Lung (tissue), 13 donors: ENCODE measurements around the gene ZNF354B. TPM values are rescaled to one million over a fixed set of nuclear protein-coding genes. Genes with fewer than 3 reads are reported as not detected.

Experiments
- ATAC-seq: fragments of 200-7000 bp; cut with Tn5 transposase; one replicate; pipeline ENCODE4 v1.9.1; 2020; ENCODE audit warnings: moderate number of reproducible peaks; ENCODE audit not compliant: insufficient read depth, low FRiP score
- DNase-seq, 3 donors: peaks; one replicate each; pipeline ENCODE4 v3.0.0-alpha.2; 2013 to 2017
- H3K27ac ChIP-seq, 2 donors: one replicate each; pipeline ENCODE4 v1.5.1; 2013; ENCODE audit warnings: mild to moderate bottlenecking in 2 of 2, moderate library complexity in 2 of 2, control low read depth in 1 of 2, inconsistent platforms in 1 of 2, low read depth in 1 of 2, low read length in 1 of 2
- H3K27me3 ChIP-seq, 3 donors: one replicate each; pipeline ENCODE4 v1.5.1; 2013; ENCODE audit warnings: low read length in 2 of 3; ENCODE audit not compliant: control insufficient read depth in 3 of 3, insufficient read depth in 3 of 3
- H3K36me3 ChIP-seq, 4 donors: one replicate each; pipeline ENCODE4 v1.5.1; 2013; ENCODE audit warnings: low read length in 4 of 4, mild to moderate bottlenecking in 1 of 4, moderate library complexity in 1 of 4; ENCODE audit not compliant: control insufficient read depth in 4 of 4, insufficient read depth in 4 of 4
- H3K4me1 ChIP-seq, 5 donors: one replicate each; pipeline ENCODE4 v1.5.1; 2013; ENCODE audit warnings: low read length in 5 of 5, mild to moderate bottlenecking in 2 of 5, moderate library complexity in 1 of 5; ENCODE audit not compliant: control insufficient read depth in 5 of 5, insufficient read depth in 5 of 5
- H3K4me3 ChIP-seq: one replicate; pipeline ENCODE4 v1.5.1; 2013; ENCODE audit warnings: mild to moderate bottlenecking, control low read depth, moderate library complexity
- H3K9ac ChIP-seq, 2 donors: one replicate each; pipeline ENCODE4 v1.5.1; 2013; ENCODE audit warnings: low read length in 2 of 2, control low read depth in 1 of 2; ENCODE audit not compliant: insufficient read depth in 1 of 2
- H3K9me3 ChIP-seq, 4 donors: one replicate each; pipeline ENCODE4 v1.5.1; 2013; ENCODE audit warnings: low read length in 3 of 4, mild to moderate bottlenecking in 1 of 4, moderate library complexity in 1 of 4; ENCODE audit not compliant: control insufficient read depth in 4 of 4, insufficient read depth in 3 of 4
- CTCF ChIP-seq: IDR thresholded peaks from 2 replicates; pipeline ENCODE4 v1.5.1; 2012; ENCODE audit warnings: mild to moderate bottlenecking; ENCODE audit errors: control extremely low read depth, extremely low read depth
- WGBS, 2 donors: extraction: QIAGEN DNeasy Blood & Tissue Kit; methylation state at CpG; one replicate each; pipeline ENCODE4 v1.1.7; 2013; 5-methylcytosine and 5-hydroxymethylcytosine counted together
- polyA plus RNA-seq, 2 donors: library from polyadenylated mRNA; stranded (reverse); fragments of 200-250 nt; gene quantifications; one replicate each; pipeline ENCODE4 v1.2.1, GENCODE V29; 2013
- small RNA-seq: library from RNA; depleted of rRNA; stranded (forward); fragments of <200 nt; gene quantifications from one replicate; pipeline ENCODE3, GENCODE V24; 2014; ENCODE audit warnings: low replicate concordance
- total RNA-seq, 2 donors: library from RNA; depleted of rRNA in 1 of 2; stranded (reverse); fragments of >200 nt in 1 of 2; gene quantifications; one replicate each; pipeline ENCODE4 v1.2.1, GENCODE V29; 2014 to 2021
- donor health status: control.
- donor health status: control.
- donor health status: Bipolar disorder and iron deficiency.
- donor health status: healthy.
- donor health status: DM: yes; HTN: yes; CAD: no.

Gene ZNF354B
- total and polyA plus RNA-seq, 4 donors, result 4.5 to 27.4 (median 12.2) TPM

GRCh38 chr5:178902849-178903248, 43.1 kb downstream of the ZNF354B start:
- DNase-seq (no peak), ATAC-seq (no peak)
- H3K9me3 ChIP-seq, result peaks cover 0 to 21% (median 10%) of the 10 kb centered on the region in 4 donors
- H3K4me3 ChIP-seq, result no peak overlapping the region
- H3K36me3 ChIP-seq, result peaks cover 0 to 17% (median 9%) of the 10 kb centered on the region in 4 donors
- H3K27me3 ChIP-seq, result no peaks in the 10 kb centered on the region
- H3K9ac ChIP-seq, result no peak overlapping the region
- no peaks in the 10 kb centered on the region for H3K4me1 ChIP-seq
- TF ChIP-seq CTCF, result no peak
- no peak overlapping the region for H3K27ac ChIP-seq
- 77 to 97% methylated on average over 3 of the region's 3 CpGs for WGBS, 2 donors

- WGBS, 2 donors, result 94 to 96% methylated on average over 11 of the region's 11 CpGs
- Histone ChIP-seq H3K9ac (no peak overlapping the region), H3K27ac (no peak overlapping the region), H3K9me3 (peaks cover 28 to 72% (median 62%) of the 10 kb centered on the region in 4 donors), H3K27me3 (no peaks in the 10 kb centered on the region), H3K4me1 (no peaks in the 10 kb centered on the region), H3K4me3 (no peak overlapping the region), H3K36me3 (peaks cover 7 to 52% (median 23%) of the 10 kb centered on the region in 4 donors)
- no peak for TF ChIP-seq CTCF
- no peak for ATAC-seq
- DNase-seq, result no peak
Observed at GRCh38 chr5:178931846-178932760, 72.3 kb downstream of the ZNF354B start.

Small RNAs within 50 kb of the gene (small RNA-seq; reads per million reads assigned to genes)
- gene AC126915.2 (not detected), gene AC126915.3 (not detected)

Other genes starting within 250 kb of the ZNF354B start
- 10 to 100 TPM; 21.8 to 85.7 TPM for gene CLK4, start 232.9 kb upstream of the ZNF354B start, total RNA-seq
- 10 to 100 TPM; 12.6 to 35.2 TPM for gene CLK4, start 232.9 kb upstream of the ZNF354B start, polyA plus RNA-seq
- 10 to 100 TPM; 10.1 to 12.0 TPM for gene ZNF354A, start 129.3 kb upstream of the ZNF354B start, total RNA-seq
- 10 to 100 TPM in 1 of 2 donors, 1 to 10 TPM in 1; 7.9 to 12.1 TPM for gene ZNF354A, start 129.3 kb upstream of the ZNF354B start, polyA plus RNA-seq
- gene ZFP2, start 36.0 kb downstream of the ZNF354B start, total RNA-seq, result 1 to 10 TPM; 1.5 to 5.3 TPM
- gene ZFP2, start 36.0 kb downstream of the ZNF354B start, polyA plus RNA-seq, result 1 to 10 TPM in 1 of 2 donors, under 1 TPM in 1; 0.35 to 1.1 TPM
- gene ZNF454, start 81.2 kb downstream of the ZNF354B start, total RNA-seq, result 1 to 10 TPM; 3.5 to 5.6 TPM
- 1 to 10 TPM in 1 of 2 donors, under 1 TPM in 1; 0.85 to 1.0 TPM for gene ZNF454, start 81.2 kb downstream of the ZNF354B start, polyA plus RNA-seq
- not detected for gene GRM6, start 135.4 kb downstream of the ZNF354B start, total RNA-seq
- not detected for gene GRM6, start 135.4 kb downstream of the ZNF354B start, polyA plus RNA-seq
- 1 to 10 TPM; 3.8 to 5.2 TPM for gene ZNF879, start 163.9 kb downstream of the ZNF354B start, total RNA-seq
- gene ZNF879, start 163.9 kb downstream of the ZNF354B start, polyA plus RNA-seq, result 1 to 10 TPM; 1.4 to 1.8 TPM
- gene ZNF354C, start 200.4 kb downstream of the ZNF354B start, total RNA-seq, result 10 to 100 TPM in 1 of 2 donors, 1 to 10 TPM in 1; 3.9 to 15.8 TPM
- gene ZNF354C, start 200.4 kb downstream of the ZNF354B start, polyA plus RNA-seq, result 1 to 10 TPM; 1.2 to 1.3 TPM